PC-9 (cell line): ENCODE measurements around the gene DOCK6.

Source experiments
- EZH2 ChIP-seq: fragments of 200-600 bp; sonication (generic); IDR thresholded peaks from 2 replicates; pipeline ENCODE4 v1.8.0; 2017; ENCODE audit warnings: antibody characterized with exemption, low read depth
- TF ChIP-seq, protein P1 (sequence below): fragments of 200-600 bp; sonication (generic); conservative IDR thresholded peaks from 2 replicates; pipeline ENCODE4 v1.6.1; 2017; ENCODE audit warnings: mixed run types, antibody characterized with exemption, mild to moderate bottlenecking, moderate library complexity

DNA sequence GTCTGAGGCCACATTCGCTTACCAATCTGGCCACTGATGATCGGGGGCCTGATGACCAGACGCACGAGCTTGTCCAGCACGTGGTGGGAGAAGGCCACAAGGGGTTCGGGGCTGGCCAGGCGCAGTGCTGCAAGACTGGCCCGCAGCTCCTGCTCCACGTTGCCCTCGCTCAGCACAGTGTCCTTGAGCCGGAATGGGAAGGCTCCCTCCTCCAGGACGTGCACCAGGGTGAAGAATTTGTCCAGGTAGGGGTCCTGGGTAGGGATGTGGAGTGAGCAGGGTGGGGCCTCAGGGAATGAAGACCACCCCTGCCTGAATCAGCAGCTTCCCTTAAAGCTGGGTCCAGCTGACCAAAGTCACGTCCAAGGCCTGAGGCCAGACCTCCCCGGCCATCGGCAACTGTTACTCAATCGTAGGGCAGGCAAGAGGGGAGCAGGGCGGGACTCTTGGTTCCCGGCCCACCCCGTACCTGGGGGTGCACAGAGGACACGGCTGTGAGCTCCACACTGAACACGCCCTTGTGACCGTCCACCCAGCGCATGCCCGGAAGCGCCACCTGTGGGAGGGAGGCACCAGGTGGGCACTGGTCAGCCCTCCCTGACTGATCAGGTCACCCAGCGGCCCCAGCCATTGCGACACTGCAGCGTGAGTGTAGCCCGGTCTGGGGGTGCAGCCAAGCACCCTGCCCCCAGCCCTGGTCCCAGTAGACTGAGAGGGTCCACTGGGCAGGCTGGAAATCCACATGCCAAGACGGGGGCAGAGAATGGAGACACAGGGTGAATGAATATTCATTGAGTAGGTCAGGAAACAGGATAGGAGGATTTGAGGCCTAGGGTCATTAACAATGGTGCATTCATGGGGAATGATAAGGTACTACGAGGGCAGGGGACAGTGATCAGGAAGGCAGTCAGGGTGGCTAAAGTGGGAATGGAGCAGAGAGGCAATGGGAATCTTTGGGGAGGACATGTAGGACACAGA, 25.7 kb downstream of the DOCK6 start:
- TF ChIP-seq, protein P1, sequence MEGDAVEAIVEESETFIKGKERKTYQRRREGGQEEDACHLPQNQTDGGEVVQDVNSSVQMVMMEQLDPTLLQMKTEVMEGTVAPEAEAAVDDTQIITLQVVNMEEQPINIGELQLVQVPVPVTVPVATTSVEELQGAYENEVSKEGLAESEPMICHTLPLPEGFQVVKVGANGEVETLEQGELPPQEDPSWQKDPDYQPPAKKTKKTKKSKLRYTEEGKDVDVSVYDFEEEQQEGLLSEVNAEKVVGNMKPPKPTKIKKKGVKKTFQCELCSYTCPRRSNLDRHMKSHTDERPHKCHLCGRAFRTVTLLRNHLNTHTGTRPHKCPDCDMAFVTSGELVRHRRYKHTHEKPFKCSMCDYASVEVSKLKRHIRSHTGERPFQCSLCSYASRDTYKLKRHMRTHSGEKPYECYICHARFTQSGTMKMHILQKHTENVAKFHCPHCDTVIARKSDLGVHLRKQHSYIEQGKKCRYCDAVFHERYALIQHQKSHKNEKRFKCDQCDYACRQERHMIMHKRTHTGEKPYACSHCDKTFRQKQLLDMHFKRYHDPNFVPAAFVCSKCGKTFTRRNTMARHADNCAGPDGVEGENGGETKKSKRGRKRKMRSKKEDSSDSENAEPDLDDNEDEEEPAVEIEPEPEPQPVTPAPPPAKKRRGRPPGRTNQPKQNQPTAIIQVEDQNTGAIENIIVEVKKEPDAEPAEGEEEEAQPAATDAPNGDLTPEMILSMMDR, result no peak
- TF ChIP-seq EZH2, result no peak
